Adipocyte (in vitro differentiated cells): ENCODE results near the gene PTTG1.
A peak's percentile ranks its signal among the peaks of the same experiment; 100 is the strongest.

Source experiments
- DNase-seq: peaks from one replicate; pipeline ENCODE4 v3.0.0-alpha.2; 2015; ENCODE audit warnings: low read depth
- H3K27me3 ChIP-seq: replicated peaks from 2 replicates; pipeline ENCODE4 v1.7.0; 2013; ENCODE audit warnings: mild to moderate bottlenecking, low read length, moderate library complexity; ENCODE audit not compliant: control insufficient read depth, insufficient read depth
- H3K36me3 ChIP-seq: 2 replicates; pipeline ENCODE4 v1.7.0; 2013; ENCODE audit warnings: low read length, mild to moderate bottlenecking, moderate library complexity; ENCODE audit not compliant: control insufficient read depth, insufficient read depth, severe bottlenecking
- H3K4me1 ChIP-seq: 2 replicates; pipeline ENCODE4 v1.7.0; 2013; ENCODE audit warnings: mild to moderate bottlenecking, low read length, moderate library complexity; ENCODE audit not compliant: control insufficient read depth, insufficient read depth
- H3K4me3 ChIP-seq: 2 replicates; pipeline ENCODE4 v1.7.0; 2013; ENCODE audit warnings: mild to moderate bottlenecking, low read length, moderate library complexity
- H3K9ac ChIP-seq: 2 replicates; pipeline ENCODE4 v1.7.0; 2013; ENCODE audit warnings: mild to moderate bottlenecking, low read length, moderate library complexity
- H3K9me3 ChIP-seq: 2 replicates; pipeline ENCODE4 v1.7.0; 2013; ENCODE audit warnings: mild to moderate bottlenecking, low read length, moderate library complexity; ENCODE audit not compliant: control insufficient read depth

Gene PTTG1

DNA sequence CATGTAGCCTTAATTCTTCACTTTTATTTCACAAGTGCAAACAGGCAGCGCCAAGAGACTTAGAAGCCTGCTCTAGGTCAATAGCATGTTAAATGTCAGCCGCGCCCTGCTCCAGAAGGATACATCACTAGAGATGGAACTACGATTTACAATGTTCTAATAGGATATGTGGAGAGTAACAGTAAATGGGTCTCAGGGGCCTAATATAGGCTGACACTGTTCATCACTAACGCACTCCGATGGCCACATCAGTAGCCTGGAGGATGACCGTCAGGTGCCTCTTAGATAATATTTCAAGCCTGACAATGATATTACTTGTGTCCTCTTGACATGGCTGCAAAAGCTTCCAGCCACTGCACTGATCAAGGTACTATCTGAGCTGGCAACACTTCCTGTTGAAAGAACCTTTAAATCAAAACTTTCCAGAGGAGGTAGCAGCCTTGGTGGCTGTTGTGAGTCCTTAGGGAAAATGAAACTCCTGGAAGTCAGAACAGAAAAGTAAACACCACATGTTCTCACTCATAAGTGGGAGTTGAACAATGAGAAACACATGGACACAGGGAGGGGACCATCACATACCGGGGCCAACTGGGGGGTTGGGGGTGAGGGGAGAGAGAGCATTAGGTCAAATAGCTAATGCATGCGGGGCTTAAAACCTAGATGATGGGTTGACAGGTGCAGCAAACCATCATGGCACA lies 35.0 kb downstream of the PTTG1 start:
- Histone ChIP-seq H3K27me3 (peaks cover 3% of the 10 kb centered on the region), H3K9me3 (no peaks in the 10 kb centered on the region), H3K4me3 (no peak overlapping the region), H3K4me1 (peaks cover 4% of the 10 kb centered on the region), H3K36me3 (no peaks in the 10 kb centered on the region), H3K9ac (no peak overlapping the region)
- DNase-seq = no peak

DNA sequence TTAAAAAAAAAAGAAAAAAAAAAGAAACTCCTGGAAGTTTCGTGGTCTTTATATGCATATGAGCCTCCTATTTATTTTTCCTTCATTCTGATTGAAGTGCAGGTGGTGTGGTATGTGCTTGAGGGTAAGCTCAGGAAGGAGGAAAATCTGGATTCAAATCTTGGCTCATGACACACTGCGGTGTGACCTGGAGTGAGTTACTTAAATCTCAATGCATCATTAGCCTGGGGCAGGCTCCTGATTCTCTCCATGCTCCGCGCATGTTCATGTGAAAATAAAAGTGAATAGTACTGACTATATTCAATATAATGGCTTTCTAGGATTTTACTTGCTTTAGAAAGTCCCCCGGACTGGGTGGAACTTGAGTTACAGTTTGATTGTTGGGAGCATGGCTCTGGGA lies 35.6 kb downstream of the PTTG1 start:
- Histone ChIP-seq H3K36me3 (no peaks in the 10 kb centered on the region), H3K27me3 (peaks cover 3% of the 10 kb centered on the region), H3K4me1 (peaks cover 6% of the 10 kb centered on the region), H3K4me3 (no peak overlapping the region), H3K9ac (no peak overlapping the region), H3K9me3 (no peaks in the 10 kb centered on the region)
- no peak for DNase-seq

DNA sequence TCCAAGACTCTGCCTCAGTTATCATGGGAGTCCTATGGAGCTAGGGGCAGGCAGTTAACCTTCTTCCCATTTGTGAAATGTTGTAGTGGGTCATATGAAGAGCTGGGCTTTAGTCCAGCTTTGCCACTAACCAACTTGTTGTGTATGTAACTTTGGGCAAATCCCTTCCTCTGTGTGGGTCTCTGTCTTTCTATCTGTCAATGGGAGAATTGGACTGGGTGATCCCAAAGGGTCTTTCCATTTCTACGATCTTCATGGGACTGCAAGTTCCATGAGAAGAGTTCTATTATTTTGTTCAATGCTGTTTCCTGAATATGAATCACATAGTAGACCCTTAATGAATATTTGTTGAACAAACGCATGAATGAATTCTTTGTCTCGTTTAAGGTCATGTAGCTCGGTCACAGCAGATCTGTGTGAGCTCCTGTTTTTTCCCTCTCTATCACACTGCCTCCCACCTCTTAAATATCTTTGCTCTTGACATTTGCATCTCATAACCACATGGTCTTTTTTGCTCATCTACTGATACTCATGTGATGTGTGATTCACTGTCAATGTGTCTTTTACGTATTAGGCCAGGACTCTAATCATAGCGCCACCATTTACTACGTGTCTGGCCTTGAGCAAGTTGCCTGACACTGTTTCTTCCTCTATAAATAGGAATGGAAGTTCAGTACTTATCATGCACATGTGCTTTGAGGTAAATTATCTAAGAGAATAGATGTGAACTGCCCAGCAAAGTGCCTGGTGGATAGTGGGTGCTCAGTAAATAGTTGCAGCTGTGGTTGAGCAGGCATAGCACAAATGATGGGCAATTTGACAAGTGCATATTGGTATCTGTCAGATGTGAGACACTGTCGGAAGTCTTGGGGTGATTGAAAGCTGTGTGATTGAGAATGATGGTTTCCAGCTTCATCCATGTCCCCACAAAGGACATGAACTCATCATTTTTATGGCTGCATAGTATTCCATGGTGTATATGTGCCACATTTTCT lies 37.4 kb downstream of the PTTG1 start:
- Histone ChIP-seq H3K36me3 (no peaks in the 10 kb centered on the region), H3K27me3 (peaks cover 3% of the 10 kb centered on the region), H3K4me1 (peaks cover 10% of the 10 kb centered on the region), H3K9ac (no peak overlapping the region), H3K9me3 (no peaks in the 10 kb centered on the region), H3K4me3 (no peak overlapping the region)
- no peak for DNase-seq

DNA sequence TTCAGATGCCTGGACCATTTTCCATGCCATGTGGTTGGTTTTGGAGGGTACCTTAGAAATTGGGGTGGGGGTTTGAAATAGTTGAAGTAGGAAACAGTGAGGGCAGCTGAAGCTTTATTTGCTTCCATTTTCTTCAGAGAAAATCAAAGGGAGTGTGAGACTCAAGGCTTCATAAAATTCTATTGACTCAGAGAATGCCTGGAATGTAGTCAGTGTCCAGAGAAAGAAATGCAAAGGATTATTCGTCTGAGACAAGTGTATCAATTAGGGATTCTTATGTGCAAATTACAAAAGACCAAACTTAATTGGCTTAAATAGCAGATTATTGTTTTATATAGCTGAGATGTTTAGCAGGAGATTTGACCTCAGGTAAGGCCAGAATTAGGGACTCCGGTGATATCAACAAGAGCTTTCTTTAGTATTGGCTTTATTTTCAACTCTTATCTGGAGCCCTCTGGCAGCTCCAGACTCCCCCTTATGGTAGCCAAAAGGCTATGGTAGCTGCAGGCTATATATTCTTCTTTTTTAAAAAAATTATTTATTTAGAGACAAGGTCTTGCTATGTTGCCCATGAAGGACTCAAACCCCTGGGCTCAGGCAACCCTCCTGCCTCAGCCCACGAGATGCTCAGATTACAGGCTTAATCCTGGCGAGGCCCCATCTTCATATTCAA lies 38.9 kb downstream of the PTTG1 start:
- peaks cover 3% of the 10 kb centered on the region for H3K27me3 ChIP-seq
- H3K9me3 ChIP-seq = no peaks in the 10 kb centered on the region
- no peaks in the 10 kb centered on the region for H3K36me3 ChIP-seq
- peaks cover 10% of the 10 kb centered on the region for H3K4me1 ChIP-seq
- H3K9ac ChIP-seq = no peak overlapping the region
- H3K4me3 ChIP-seq = no peak overlapping the region
- DNase-seq = peak; percentile 30

DNA sequence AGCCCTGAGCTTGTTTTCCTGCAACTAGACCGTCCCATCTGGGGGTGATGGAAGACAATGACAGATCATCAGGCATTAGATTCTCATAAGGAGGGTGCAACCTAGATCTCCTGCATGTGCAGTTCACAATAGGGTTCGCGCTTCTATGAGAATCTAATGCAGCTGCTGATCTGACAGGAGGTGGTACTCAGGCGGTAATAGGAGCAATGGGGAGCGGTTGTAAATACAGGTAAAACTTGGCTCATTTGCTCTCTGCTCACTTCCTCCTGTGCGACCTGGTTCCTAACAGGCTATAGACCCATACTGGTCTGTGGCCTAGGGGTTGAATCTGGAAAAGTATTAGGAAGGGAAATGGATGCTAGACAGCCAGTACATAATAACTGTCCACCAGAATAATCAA lies 39.7 kb downstream of the PTTG1 start:
- Histone ChIP-seq H3K36me3 (no peaks in the 10 kb centered on the region), H3K4me1 (peaks cover 10% of the 10 kb centered on the region), H3K27me3 (no peaks in the 10 kb centered on the region), H3K9ac (no peak overlapping the region), H3K9me3 (no peaks in the 10 kb centered on the region), H3K4me3 (no peak overlapping the region)
- no peak for DNase-seq

DNA sequence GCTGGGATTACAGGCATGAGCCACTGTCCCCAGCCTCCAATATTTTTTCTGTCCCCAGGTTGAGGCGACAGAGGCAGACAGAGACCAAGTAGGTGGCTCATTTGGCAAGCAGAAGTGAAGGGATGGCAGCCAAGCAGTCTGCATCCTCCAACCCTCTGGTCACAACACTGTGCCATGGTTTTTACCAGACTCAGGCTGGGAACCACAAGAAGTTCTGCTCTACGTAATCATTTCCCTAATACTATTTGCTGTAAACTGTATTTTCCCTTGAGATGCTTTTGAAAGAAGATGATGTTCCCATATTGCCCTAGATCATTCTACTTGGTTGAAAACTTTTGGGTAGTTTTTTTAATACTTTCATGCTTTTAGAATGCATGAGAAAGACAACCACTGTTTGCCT lies 40.5 kb downstream of the PTTG1 start:
- no peaks in the 10 kb centered on the region for H3K36me3 ChIP-seq
- no peak for DNase-seq
- H3K9me3 ChIP-seq = no peaks in the 10 kb centered on the region
- no peaks in the 10 kb centered on the region for H3K27me3 ChIP-seq
- no peak overlapping the region for H3K9ac ChIP-seq
- H3K4me1 ChIP-seq = peaks cover 18% of the 10 kb centered on the region
- H3K4me3 ChIP-seq = no peak overlapping the region

DNA sequence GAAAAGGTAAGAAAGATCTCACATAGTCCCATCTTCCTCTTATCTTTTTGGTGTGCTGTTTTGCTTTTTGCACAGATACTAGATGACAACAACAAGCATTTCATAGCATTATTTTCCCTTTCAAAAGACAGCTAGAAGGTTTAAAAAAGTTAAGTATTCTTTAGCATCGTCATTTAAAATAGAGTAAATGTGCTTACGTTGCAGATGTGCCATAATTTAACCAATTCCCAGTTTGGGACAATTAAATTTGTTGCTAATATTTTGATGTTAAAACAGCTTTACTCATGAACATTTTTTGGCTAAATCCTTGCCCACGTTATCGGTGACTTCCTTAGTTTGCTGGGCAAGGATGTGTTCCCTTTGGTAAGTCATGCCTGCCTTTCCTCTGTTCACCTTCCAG lies 41.6 kb downstream of the PTTG1 start:
- DNase-seq = no peak
- peaks cover 29% of the 10 kb centered on the region for H3K4me1 ChIP-seq
- H3K9me3 ChIP-seq = no peaks in the 10 kb centered on the region
- H3K9ac ChIP-seq = no peak overlapping the region
- H3K36me3 ChIP-seq = no peaks in the 10 kb centered on the region
- no peak overlapping the region for H3K4me3 ChIP-seq
- H3K27me3 ChIP-seq = no peaks in the 10 kb centered on the region

DNA sequence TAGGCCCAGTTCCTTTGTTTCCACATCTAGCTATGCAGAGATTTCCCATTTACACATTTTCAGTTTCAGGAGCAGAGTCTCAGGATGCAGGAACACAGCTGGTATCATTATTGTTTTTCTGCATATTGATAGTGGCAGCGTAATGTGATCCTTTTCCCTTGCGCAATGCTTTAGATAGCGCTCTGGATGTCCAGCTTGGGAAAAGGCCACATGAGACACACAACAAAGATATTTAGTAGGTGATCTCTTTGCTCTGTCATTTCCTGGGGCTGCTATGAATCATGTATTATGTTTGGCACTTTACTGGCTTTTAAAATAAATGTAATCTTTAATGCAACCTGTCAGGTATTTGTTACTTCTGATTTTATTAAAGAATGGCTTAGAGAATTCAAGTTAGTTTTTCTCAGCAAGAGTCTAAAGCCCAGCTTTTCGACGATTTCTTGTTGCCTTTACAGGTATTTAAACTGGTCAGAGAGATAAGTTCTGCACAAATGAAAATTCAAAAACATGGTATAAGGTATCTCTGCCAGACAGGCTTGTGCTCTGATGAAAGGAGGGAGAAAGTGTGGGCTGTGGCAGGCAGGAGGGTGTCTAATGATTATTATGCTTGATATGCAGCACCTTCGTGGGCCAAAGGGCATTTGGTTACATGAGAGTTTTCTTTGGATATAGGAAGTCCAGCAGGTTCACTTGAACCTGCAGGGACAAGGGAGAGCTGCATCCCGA lies 42.2 kb downstream of the PTTG1 start:
- Histone ChIP-seq H3K36me3 (no peaks in the 10 kb centered on the region), H3K4me3 (no peak overlapping the region), H3K27me3 (no peaks in the 10 kb centered on the region), H3K9me3 (no peaks in the 10 kb centered on the region), H3K9ac (no peak overlapping the region), H3K4me1 (peaks cover 30% of the 10 kb centered on the region)
- peak; percentile 89 for DNase-seq

DNA sequence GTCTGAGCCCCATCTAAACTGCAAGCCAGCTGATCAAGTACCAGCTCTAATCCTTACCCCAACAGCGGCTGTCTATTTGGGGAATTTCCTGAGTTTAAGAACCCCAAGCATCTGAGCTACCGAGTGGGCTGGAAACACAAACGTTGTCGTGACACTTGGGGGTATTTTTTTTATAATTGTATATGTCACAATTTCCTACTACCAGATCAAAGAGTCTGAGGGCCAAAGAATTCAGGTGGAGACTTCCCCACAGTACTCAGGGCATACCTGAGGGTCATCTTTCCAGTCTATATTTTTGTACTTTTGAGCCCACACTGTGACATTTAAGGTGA lies 42.8 kb downstream of the PTTG1 start:
- DNase-seq = no peak
- Histone ChIP-seq H3K9me3 (no peaks in the 10 kb centered on the region), H3K27me3 (no peaks in the 10 kb centered on the region), H3K4me3 (no peak overlapping the region), H3K9ac (no peak overlapping the region), H3K4me1 (peaks cover 30% of the 10 kb centered on the region), H3K36me3 (no peaks in the 10 kb centered on the region)

DNA sequence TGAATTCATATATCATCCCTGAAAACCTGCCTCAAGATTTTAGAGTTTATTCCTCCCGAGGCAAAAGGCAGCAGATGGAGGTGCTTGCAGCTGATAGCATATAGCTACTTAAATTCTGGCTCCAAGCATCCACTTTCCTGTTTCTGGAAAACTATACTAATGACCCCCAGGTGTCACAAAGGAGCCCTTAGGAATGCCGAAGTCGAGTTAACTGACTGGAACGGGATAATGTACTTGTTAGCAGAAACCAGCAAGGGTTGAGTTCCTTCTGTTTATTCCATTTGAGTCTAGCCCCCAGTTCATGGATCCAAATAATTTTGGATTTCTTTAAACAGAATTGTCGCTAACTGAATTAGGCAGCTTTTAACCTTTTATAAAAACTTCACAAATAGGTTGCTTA lies 44.5 kb downstream of the PTTG1 start:
- Histone ChIP-seq H3K27me3 (no peaks in the 10 kb centered on the region), H3K4me3 (no peak overlapping the region), H3K4me1 (peaks cover 43% of the 10 kb centered on the region), H3K36me3 (no peaks in the 10 kb centered on the region), H3K9ac (no peak overlapping the region), H3K9me3 (no peaks in the 10 kb centered on the region)
- no peak for DNase-seq
